Endothelial cell of umbilical vein (primary cell): Measurements from ENCODE around the gene CNOT1. TPM values are rescaled to one million over a fixed set of nuclear protein-coding genes. Genes with fewer than 3 reads are reported as not detected.

Source experiments
- BruUV-seq: library from RNA; stranded (reverse); fragments of 400-500 nt; replicated peaks from 2 replicates; lab custom pipeline; 2021; lab: Mats Ljungman, UMichigan
- CTCF ChIA-PET: fragments of 300-600, 350-600 bp; sonication (Branson Sonifier 250); formaldehyde crosslinking; loops from one replicate; lab custom pipeline; 2021; ENCODE audit warnings: antibody characterized with exemption, inconsistent platforms; lab: Charles Lee
- POLR2A ChIA-PET: fragments of 300-600, 350-600 bp; sonication (Branson Sonifier 250); formaldehyde crosslinking; loops from one replicate; lab custom pipeline; 2021; ENCODE audit warnings: antibody characterized with exemption, inconsistent platforms; lab: Charles Lee
- DNase-seq: peaks from one replicate; pipeline ENCODE4 v3.0.0-alpha.2; 2011; ENCODE audit warnings: low read depth, low spot score
- FAIRE-seq: peaks from 2 replicates; lab custom pipeline; 2011; peaks lifted over from hg19 to GRCh38; lab: Jason Lieb, UNC
- H2AFZ ChIP-seq: 2 replicates; pipeline ENCODE4 v1.6.0; 2012; ENCODE audit warnings: low read depth, low read length, control low read depth, inconsistent platforms
- H3K27ac ChIP-seq: 2 replicates; pipeline ENCODE4 v1.5.1; 2011; ENCODE audit warnings: low read depth, mild to moderate bottlenecking, control low read depth, low read length, moderate library complexity; ENCODE audit not compliant: insufficient read depth
- H3K27me3 ChIP-seq, 2 experiments: 2 replicates each; pipeline versions ENCODE4 v1.6.0 to v1.6.1; 2011; ENCODE audit warnings: low read length in 2 of 2, mixed read lengths in 1 of 2; ENCODE audit not compliant: control insufficient read depth in 2 of 2, insufficient read depth in 2 of 2
- H3K36me3 ChIP-seq, 2 experiments: 2 replicates in 1 of 2; 3 replicates in 1 of 2; pipeline ENCODE4 v1.5.1; 2011; ENCODE audit warnings: low read length in 2 of 2, mild to moderate bottlenecking in 1 of 2, moderate library complexity in 1 of 2; ENCODE audit not compliant: control insufficient read depth in 2 of 2, insufficient read depth in 2 of 2; ENCODE audit errors: extremely low read depth in 1 of 2
- H3K4me1 ChIP-seq: 3 replicates; pipeline ENCODE4 v1.5.1; 2011; ENCODE audit warnings: mild to moderate bottlenecking, low read length; ENCODE audit not compliant: control insufficient read depth, insufficient read depth; ENCODE audit errors: extremely low read depth
- H3K4me2 ChIP-seq: 2 replicates; pipeline ENCODE4 v1.6.1; 2011; ENCODE audit warnings: low read length, control low read depth, mixed read lengths; ENCODE audit not compliant: insufficient read depth
- H3K4me3 ChIP-seq, 3 experiments: fragments of 200-600 bp in 1 of 3; sonication (generic), shearing (Covaris generic) in 1 of 3; replicated peaks in 1 of 3; 2 replicates each; pipeline ENCODE4 v1.5.1; 2011 to 2016; ENCODE audit warnings: control low read depth in 3 of 3, low read length in 3 of 3, mild to moderate bottlenecking in 2 of 3, inconsistent platforms in 1 of 3, low read depth in 1 of 3, moderate library complexity in 1 of 3; ENCODE audit not compliant: insufficient read depth in 1 of 3
- H3K79me2 ChIP-seq: 2 replicates; pipeline ENCODE4 v1.6.0; 2012; ENCODE audit warnings: low read length, inconsistent platforms; ENCODE audit not compliant: control insufficient read depth, insufficient read depth
- H3K9ac ChIP-seq: replicated peaks from 2 replicates; pipeline ENCODE3; 2011; ENCODE audit warnings: low read length, control low read depth; ENCODE audit not compliant: insufficient read depth; ENCODE audit errors: extremely low read depth
- H3K9me1 ChIP-seq: replicated peaks from 3 replicates; pipeline ENCODE4 v1.6.0; 2011; ENCODE audit warnings: mild to moderate bottlenecking, low read length; ENCODE audit not compliant: control insufficient read depth, insufficient read depth; ENCODE audit errors: extremely low read depth
- H3K9me3 ChIP-seq: replicated peaks from 2 replicates; pipeline ENCODE4 v1.5.1; 2012; ENCODE audit warnings: low read length, inconsistent platforms; ENCODE audit not compliant: control insufficient read depth, insufficient read depth
- H4K20me1 ChIP-seq: replicated peaks from 2 replicates; pipeline ENCODE3; 2011; ENCODE audit warnings: mild to moderate bottlenecking, low read length; ENCODE audit not compliant: control insufficient read depth, insufficient read depth; ENCODE audit errors: extremely low read depth
- CTCF ChIP-seq, 2 donors: IDR thresholded peaks; 1 replicate in 1 of 2; 2 replicates in 1 of 2; pipeline ENCODE4 v1.5.1; 2011; ENCODE audit warnings: low read length in 2 of 2, mild to moderate bottlenecking in 2 of 2, moderate library complexity in 2 of 2, control low read depth in 1 of 2, inconsistent platforms in 1 of 2, low read depth in 1 of 2; ENCODE audit not compliant: insufficient read depth in 1 of 2; ENCODE audit errors: extremely low read depth in 1 of 2
- EZH2 ChIP-seq: IDR thresholded peaks from 2 replicates; pipeline ENCODE4 v1.6.1; 2012; ENCODE audit warnings: borderline replicate concordance, low read depth, mild to moderate bottlenecking, moderate library complexity, low read length, inconsistent platforms; ENCODE audit not compliant: severe bottlenecking
- FOS ChIP-seq: IDR thresholded peaks from 2 replicates; pipeline ENCODE4 v1.6.1; 2011; ENCODE audit warnings: mild to moderate bottlenecking, low read length, moderate library complexity, borderline replicate concordance; ENCODE audit not compliant: insufficient read depth
- GATA2 ChIP-seq: IDR thresholded peaks from 2 replicates; pipeline ENCODE4 v1.7.0; 2011; ENCODE audit warnings: low read depth, mild to moderate bottlenecking, moderate library complexity, mixed read lengths, low read length; ENCODE audit not compliant: insufficient read length, insufficient read depth
- MAX ChIP-seq: IDR thresholded peaks from 2 replicates; pipeline ENCODE4 v1.6.1; 2011; ENCODE audit not compliant: insufficient read depth, insufficient read length
- MYC ChIP-seq: IDR thresholded peaks from one replicate; pipeline ENCODE4 v1.6.1; 2011; ENCODE audit warnings: mild to moderate bottlenecking, low read depth, low read length
- POLR2A ChIP-seq: IDR thresholded peaks from 2 replicates; pipeline ENCODE4 v1.6.1; 2012; ENCODE audit warnings: low read depth, mild to moderate bottlenecking, control low read depth, low read length
- POLR2AphosphoS5 ChIP-seq: IDR thresholded peaks from 2 replicates; pipeline ENCODE4 v1.6.1; 2012; ENCODE audit warnings: low read depth, mild to moderate bottlenecking, control low read depth, low read length, moderate library complexity; ENCODE audit not compliant: insufficient read depth
- dilution Hi-C: fragments of 300-500 bp; cut with MboI; formaldehyde crosslinking; loops from one replicate; pipeline ENCODE4 v1.15.0; 2019; ENCODE audit warnings: low sequenced_read_pairs; ENCODE audit not compliant: extremely low pct_ligation_motif_present
- intact Hi-C: fragments of 100-400 bp; cut with micrococcal nuclease; formaldehyde crosslinking; loops from one replicate; pipeline ENCODE4 v1.10.0; 2022
- polyA plus RNA-seq, 4 experiments: library from polyadenylated mRNA; depleted of rRNA in 3 of 4; stranded (reverse) in 3 of 4; unstranded in 1 of 4; fragments of >200 nt; gene quantifications; 2 replicates each; pipeline versions ENCODE4 v1.2.1 to v1.2.3, GENCODE V29; 2011 to 2012; ENCODE audit warnings: missing spikeins in 1 of 4
- total RNA-seq: library from RNA; stranded (reverse); gene quantifications from 2 replicates; pipeline ENCODE4 v1.2.3, GENCODE V29; 2021

Gene CNOT1
- total and polyA plus RNA-seq, 2 donors (not counting 3 experiments of a cell fraction or from before 2014, with no cell fraction given), result 142 to 151 TPM

GRCh38 chr16:58636466-58636865 is 6.8 kb upstream of the CNOT1 start:
- no peaks in the 10 kb centered on the region for H4K20me1 ChIP-seq
- peaks cover 0 to 3% of the 10 kb centered on the region in 2 experiments for H3K27me3 ChIP-seq
- no peaks in the 10 kb centered on the region for H3K36me3 ChIP-seq
- ChIA-PET CTCF (interaction anchor here (1.0 to 1.5 kb wide), 3 partner anchors 25 to 120 kb away, joined by 3 to 6 read pairs (median 5); no protein-coding TSS in a partner anchor), POLR2A (no interaction called here)
- H3K27ac ChIP-seq, result no peak overlapping the region
- H3K9ac ChIP-seq, result no peak overlapping the region
- BruUV-seq, result no TSS peak
- DNase-seq, result no peak
- no peaks in the 10 kb centered on the region for H3K4me1 ChIP-seq
- dilution Hi-C loops (no loop called here), intact Hi-C loops (loop anchor here (10.0 kb wide), 1 partner anchor 742 kb away; no protein-coding TSS in a partner anchor)
- H3K4me3 ChIP-seq, result no peak overlapping the region
- H3K9me3 ChIP-seq, result no peaks in the 10 kb centered on the region
- FAIRE-seq, result no peak
- H2AFZ ChIP-seq, result no peak overlapping the region
- H3K9me1 ChIP-seq, result no peaks in the 10 kb centered on the region
- no peak overlapping the region for H3K4me2 ChIP-seq
- TF ChIP-seq MAX (no peak), EZH2 (no peak), CTCF (IDR thresholded peaks at IDR 0.05; ENCODE audit: extremely low read depth in 1 of 2, insufficient read depth in 1 of 2, low read depth in 1 of 2, low read length in 2 of 2) (no peak), POLR2A (no peak)
- H3K79me2 ChIP-seq, result no peaks in the 10 kb centered on the region

GRCh38 chr16:58635502-58635901 is 5.9 kb upstream of the CNOT1 start:
- DNase-seq, result no peak
- ChIA-PET POLR2A (no interaction called here), CTCF (interaction anchor here (1.5 kb wide), 1 partner anchor 26 kb away, joined by 6 read pairs; no protein-coding TSS in a partner anchor)
- no peak overlapping the region for H3K4me3 ChIP-seq
- intact Hi-C loops, result loop anchor here (10.0 kb wide), 1 partner anchor 741 kb away; no protein-coding TSS in a partner anchor
- H3K9ac ChIP-seq, result no peak overlapping the region
- H2AFZ ChIP-seq, result no peak overlapping the region
- no peaks in the 10 kb centered on the region for H3K79me2 ChIP-seq
- H3K9me3 ChIP-seq, result no peaks in the 10 kb centered on the region
- H3K27ac ChIP-seq, result no peak overlapping the region
- H3K4me2 ChIP-seq, result no peak overlapping the region
- dilution Hi-C loops, result no loop called here
- no peaks in the 10 kb centered on the region for H4K20me1 ChIP-seq
- H3K27me3 ChIP-seq, result peaks cover 0 to 3% of the 10 kb centered on the region in 2 experiments
- no peak for FAIRE-seq
- H3K4me1 ChIP-seq, result no peaks in the 10 kb centered on the region
- H3K9me1 ChIP-seq, result no peaks in the 10 kb centered on the region
- no peaks in the 10 kb centered on the region for H3K36me3 ChIP-seq
- TF ChIP-seq EZH2 (no peak), CTCF (IDR thresholded peaks at IDR 0.05; ENCODE audit: extremely low read depth in 1 of 2, insufficient read depth in 1 of 2, low read depth in 1 of 2, low read length in 2 of 2) (no peak), MYC (no peak), FOS (no peak), POLR2AphosphoS5 (no peak), POLR2A (no peak), GATA2 (no peak), MAX (no peak)
- no TSS peak for BruUV-seq
